Gastrocnemius medialis (tissue), 4 donors: ENCODE data around the gene LCE5A.
"Not testable (repeated sequence)": the region's sequence is repeated elsewhere in the genome, so short reads cannot be mapped to it uniquely, and the experiment has no call there.

Source experiments
- CTCF ChIP-seq, 5 experiments: fragments of 450-650 bp in 3 of 5; fragments of 200-600 bp in 2 of 5; sonication (generic) in 2 of 5; IDR thresholded peaks in 4 of 5; conservative IDR thresholded peaks in 1 of 5; 1 replicate in 4 of 5; 2 replicates in 1 of 5; pipeline ENCODE4 v1.5.1; 2016 to 2019; ENCODE audit warnings: antibody characterized with exemption in 5 of 5, mild to moderate bottlenecking in 3 of 5, moderate library complexity in 3 of 5
- POLR2A ChIP-seq, 2 donors: fragments of 450-650 bp; IDR thresholded peaks; one replicate each; pipeline ENCODE4 v1.6.1; 2017; ENCODE audit warnings: antibody characterized with exemption in 2 of 2, mild to moderate bottlenecking in 2 of 2, moderate library complexity in 2 of 2

- TF ChIP-seq POLR2A (IDR thresholded peaks at IDR 0.05); CTCF (IDR thresholded peaks at IDR 0.05 in 4 of 5, conservative IDR thresholded peaks at IDR 0.05 in 1 of 5): not testable (repeated sequence)
Measured at GRCh38 chr1:152491537-152491936, 19.1 kb upstream of the LCE5A start.
